GM12878 (cell line): ENCODE data around the gene CD209. TPM values are rescaled to one million over a fixed set of nuclear protein-coding genes. Genes with fewer than 3 reads are reported as not detected.
A peak's percentile ranks its signal among the peaks of the same experiment; 100 is the strongest.

Source experiments
- BACH1 ChIP-seq: fragments of 450-650 bp; IDR thresholded peaks from 2 replicates; pipeline ENCODE4 v1.6.1; 2017; ENCODE audit warnings: mild to moderate bottlenecking, borderline replicate concordance
- CHD4 ChIP-seq: fragments of 200-600 bp; sonication (generic); IDR thresholded peaks from 2 replicates; pipeline ENCODE4 v1.6.1; 2016; ENCODE audit warnings: mild to moderate bottlenecking
- CUX1 ChIP-seq: IDR thresholded peaks from 2 replicates; pipeline ENCODE4 v1.6.1; 2012; ENCODE audit warnings: improper control_type of control experiment, low read depth, low read length; ENCODE audit not compliant: insufficient replicate concordance
- E4F1 ChIP-seq: fragments of 450-650 bp; IDR thresholded peaks from 2 replicates; pipeline ENCODE4 v1.6.1; 2018; ENCODE audit warnings: borderline replicate concordance, mild to moderate bottlenecking; ENCODE audit not compliant: partially characterized antibody
- EGR1 ChIP-seq, 2 experiments: IDR thresholded peaks; 1 replicate in 1 of 2; 2 replicates in 1 of 2; pipeline ENCODE4 v1.6.1; 2011 to 2012; ENCODE audit warnings: low read depth in 2 of 2, low read length in 2 of 2, borderline replicate concordance in 1 of 2, mild to moderate bottlenecking in 1 of 2, moderate library complexity in 1 of 2
- ETV6 ChIP-seq, 2 experiments: fragments of 450-650 bp in 1 of 2; IDR thresholded peaks in 1 of 2; conservative IDR thresholded peaks in 1 of 2; 2 replicates each; pipeline ENCODE4 v1.6.1; 2014; ENCODE audit warnings: antibody characterized with exemption in 1 of 2, borderline replicate concordance in 1 of 2, low read depth in 1 of 2, mild to moderate bottlenecking in 1 of 2, moderate library complexity in 1 of 2
- GATAD2B ChIP-seq: fragments of 450-650 bp; conservative IDR thresholded peaks from 2 replicates; pipeline ENCODE4 v1.6.1; 2017; ENCODE audit warnings: low read depth, mild to moderate bottlenecking, moderate library complexity
- IRF5 ChIP-seq: fragments of 450-650 bp; IDR thresholded peaks from 2 replicates; pipeline ENCODE4 v1.6.1; 2017; ENCODE audit warnings: borderline replicate concordance
- MTA2 ChIP-seq: fragments of 450-650 bp; IDR thresholded peaks from 2 replicates; pipeline ENCODE4 v1.6.1; 2016; ENCODE audit warnings: low read depth, mild to moderate bottlenecking, moderate library complexity
- MYB ChIP-seq: fragments of 150-350 bp; IDR thresholded peaks from 2 replicates; pipeline ENCODE4 v1.6.1; 2014; ENCODE audit warnings: mild to moderate bottlenecking, low read depth, low read length, borderline replicate concordance
- RCOR1 ChIP-seq: conservative IDR thresholded peaks from 2 replicates; pipeline ENCODE4 v1.6.1; 2012; ENCODE audit warnings: low read depth, low read length, improper control_type of control experiment
- RUNX3 ChIP-seq: IDR thresholded peaks from 2 replicates; pipeline ENCODE4 v1.6.1; 2012; ENCODE audit warnings: low read length, inconsistent platforms
- SRF ChIP-seq, 2 experiments: IDR thresholded peaks; 2 replicates each; pipeline ENCODE4 v1.6.1; 2011; ENCODE audit warnings: low read depth in 2 of 2, low read length in 2 of 2, mild to moderate bottlenecking in 1 of 2, moderate library complexity in 1 of 2
- ZBTB33 ChIP-seq: fragments of 450-650 bp; IDR thresholded peaks from 2 replicates; pipeline ENCODE4 v1.6.1; 2017; ENCODE audit warnings: mild to moderate bottlenecking
- ZNF622 ChIP-seq: fragments of 450-650 bp; IDR thresholded peaks from 2 replicates; pipeline ENCODE4 v1.6.1; 2017; ENCODE audit warnings: mild to moderate bottlenecking, inconsistent platforms
- polyA plus RNA-seq, 11 experiments: library from polyadenylated mRNA; depleted of rRNA in 4 of 11; unstranded in 6 of 11; stranded (reverse) in 5 of 11; fragments of >200 nt; fragmentation: Nextera tagmentation in 4 of 11; fragmentation: Illumina TruSeq in 1 of 11; extraction: Ambion mirVana in 4 of 11; extraction: Trizol in 1 of 11; gene quantifications; 1 replicate in 1 of 11; 2 replicates in 10 of 11; pipeline versions ENCODE4 v1.2.1 to v1.2.3, GENCODE V29; 2011 to 2016; ENCODE audit warnings: inconsistent platforms in 2 of 11, missing spikeins in 2 of 11, low read depth in 1 of 11
- total RNA-seq, 4 experiments: library from RNA; depleted of rRNA in 3 of 4; stranded (reverse); fragments of >200 nt in 3 of 4; fragmentation: Illumina TruSeq in 1 of 4; extraction: Trizol in 1 of 4; gene quantifications; 2 replicates each; pipeline versions ENCODE4 v1.2.1 to v1.2.3, GENCODE V29; 2013 to 2021
- TF ChIP-seq, protein P1 (sequence below): fragments of 450-650 bp; conservative IDR thresholded peaks from 2 replicates; pipeline ENCODE4 v1.6.1; 2017; ENCODE audit warnings: mild to moderate bottlenecking, moderate library complexity

Gene CD209
- total and polyA plus RNA-seq, 10 of the 15 experiments (the other 5 are each of a cell fraction or from before 2014, with no cell fraction given) = 0.04 to 0.21 (median 0.10) TPM; not detected in 3

DNA sequence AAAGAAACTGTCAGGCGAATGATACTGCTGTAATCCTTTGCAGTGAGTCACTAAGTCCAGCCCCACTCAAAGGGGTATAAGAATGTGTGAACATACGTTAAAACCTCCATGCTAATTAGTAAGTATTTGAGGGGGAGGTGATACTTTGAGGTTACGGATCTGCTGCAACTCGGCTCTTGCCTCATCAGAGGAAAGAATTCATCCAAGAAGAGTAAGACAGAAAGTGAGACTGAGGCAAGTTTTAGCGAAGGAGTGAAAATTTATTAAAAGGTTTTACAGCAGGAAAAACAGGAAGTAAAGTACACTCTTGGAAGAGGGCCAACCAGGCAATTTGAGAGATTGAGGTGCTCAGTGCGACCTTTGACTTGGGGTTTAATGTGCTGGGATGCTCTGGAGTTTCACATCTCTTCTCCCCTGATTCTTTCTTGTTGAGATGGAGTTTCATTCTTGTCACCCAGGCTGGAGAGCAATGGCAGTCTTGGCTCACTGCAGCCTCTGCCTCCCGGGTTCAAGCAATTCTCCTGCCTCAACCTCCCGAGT is 25.5 kb upstream of the CD209 start (continued):
- TF ChIP-seq CUX1 = no peak
- no peak; the same call in 1 of the 2 replicates for TF ChIP-seq IRF5
- no peak; a peak in 1 of 4 replicates for TF ChIP-seq ETV6 (conservative IDR thresholded peaks at IDR 0.05 in 1 of 2, IDR thresholded peaks at IDR 0.05 in 1 of 2; ENCODE audit: borderline replicate concordance in 1 of 2, low read depth in 1 of 2)
- TF ChIP-seq, protein P1, sequence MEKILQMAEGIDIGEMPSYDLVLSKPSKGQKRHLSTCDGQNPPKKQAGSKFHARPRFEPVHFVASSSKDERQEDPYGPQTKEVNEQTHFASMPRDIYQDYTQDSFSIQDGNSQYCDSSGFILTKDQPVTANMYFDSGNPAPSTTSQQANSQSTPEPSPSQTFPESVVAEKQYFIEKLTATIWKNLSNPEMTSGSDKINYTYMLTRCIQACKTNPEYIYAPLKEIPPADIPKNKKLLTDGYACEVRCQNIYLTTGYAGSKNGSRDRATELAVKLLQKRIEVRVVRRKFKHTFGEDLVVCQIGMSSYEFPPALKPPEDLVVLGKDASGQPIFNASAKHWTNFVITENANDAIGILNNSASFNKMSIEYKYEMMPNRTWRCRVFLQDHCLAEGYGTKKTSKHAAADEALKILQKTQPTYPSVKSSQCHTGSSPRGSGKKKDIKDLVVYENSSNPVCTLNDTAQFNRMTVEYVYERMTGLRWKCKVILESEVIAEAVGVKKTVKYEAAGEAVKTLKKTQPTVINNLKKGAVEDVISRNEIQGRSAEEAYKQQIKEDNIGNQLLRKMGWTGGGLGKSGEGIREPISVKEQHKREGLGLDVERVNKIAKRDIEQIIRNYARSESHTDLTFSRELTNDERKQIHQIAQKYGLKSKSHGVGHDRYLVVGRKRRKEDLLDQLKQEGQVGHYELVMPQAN = no peak; the same call in 1 of the 2 replicates
- peak; percentile 93 for TF ChIP-seq RUNX3
- TF ChIP-seq GATAD2B = peak; percentile 70; the same call in 1 of the 2 replicates
- no peak for TF ChIP-seq ZBTB33
- no peak for TF ChIP-seq RCOR1
- peak; percentile 98 for TF ChIP-seq MTA2
- TF ChIP-seq ZNF622 = no peak
- no peak for TF ChIP-seq SRF (IDR thresholded peaks at IDR 0.05; ENCODE audit: low read depth in 2 of 2, low read length in 2 of 2)
- TF ChIP-seq E4F1 = no peak
- TF ChIP-seq CHD4 = no peak
- TF ChIP-seq MYB = peak; percentile 75; the same call in 1 of the 2 replicates
- TF ChIP-seq EGR1 (IDR thresholded peaks at IDR 0.05; ENCODE audit: borderline replicate concordance in 1 of 2, low read depth in 2 of 2, low read length in 2 of 2) = no peak
- TF ChIP-seq BACH1 = peak; percentile 71; the same call in 1 of the 2 replicates
